HG02943 (cell line): ENCODE results near the gene SLC12A7.

Experiments used
- ATAC-seq: cut with Tn5 transposase; IDR thresholded peaks from one replicate; pipeline ENCODE4 v1.9.1; 2021; ENCODE audit warnings: mild to moderate bottlenecking, low read depth, moderate library complexity; ENCODE audit not compliant: unreplicated experiment

The SLC12A7 gene

DNA sequence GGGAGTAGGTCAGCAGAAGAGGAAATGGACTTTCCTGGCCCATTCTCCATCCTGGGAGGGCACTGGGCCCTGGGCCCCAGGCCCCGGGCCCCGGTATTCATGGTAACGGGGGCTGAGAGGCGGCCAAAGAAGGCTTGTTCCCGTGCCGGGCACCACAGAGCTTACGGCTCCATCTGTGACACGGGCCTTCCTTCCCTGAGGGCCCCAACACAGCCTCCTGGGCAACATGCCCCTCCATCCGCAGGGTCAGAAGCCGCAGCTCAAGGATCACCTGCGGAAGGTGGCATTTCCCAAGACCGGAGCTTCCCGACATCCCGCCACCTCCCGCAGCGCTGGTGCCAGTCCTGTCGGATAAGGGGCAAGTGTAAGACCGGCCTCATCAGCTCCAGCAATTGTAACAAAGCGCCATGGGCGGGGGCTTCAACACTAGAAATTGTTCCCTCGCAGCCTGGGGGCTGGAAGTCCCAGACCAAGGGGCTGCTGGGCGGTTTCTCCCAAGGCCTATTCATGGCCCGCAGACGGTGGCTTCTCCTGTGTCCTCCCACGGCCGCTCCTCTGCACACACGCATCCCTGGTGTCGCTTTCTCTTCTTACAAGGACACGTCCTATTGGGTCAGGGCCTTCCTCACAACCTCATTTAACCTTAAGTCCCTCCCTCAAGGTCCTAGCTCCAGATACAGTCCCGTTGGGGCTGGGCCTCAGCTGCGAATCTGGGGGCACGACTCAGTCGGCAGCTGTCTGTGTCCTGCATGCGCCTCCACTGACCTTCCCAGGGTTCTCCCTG lies 31.2 kb upstream of the SLC12A7 start:
- ATAC-seq, result no peak

- no peak for ATAC-seq
These were observed 30.0 kb upstream of the SLC12A7 start for GRCh38 chr5:1141834-1142233.

DNA sequence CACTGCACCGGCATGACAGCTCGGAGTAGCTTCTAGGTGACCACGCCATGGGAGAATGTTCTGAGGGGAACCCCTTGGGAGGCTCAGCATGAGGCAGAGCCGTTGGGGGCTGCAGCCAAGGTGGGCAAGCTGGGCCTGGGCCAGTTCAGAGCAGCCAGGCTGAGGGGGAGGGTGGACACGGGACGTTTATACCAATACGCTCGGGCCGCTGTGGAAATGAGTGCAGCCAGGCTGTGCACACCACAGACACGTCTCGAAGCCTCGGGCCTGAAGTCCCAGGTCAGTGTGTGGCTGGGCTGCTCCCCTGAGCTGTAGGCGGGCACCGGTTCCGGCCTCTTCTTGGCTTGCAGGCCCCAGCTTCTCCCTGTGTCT lies 28.9 kb upstream of the SLC12A7 start:
- ATAC-seq, result no peak

DNA sequence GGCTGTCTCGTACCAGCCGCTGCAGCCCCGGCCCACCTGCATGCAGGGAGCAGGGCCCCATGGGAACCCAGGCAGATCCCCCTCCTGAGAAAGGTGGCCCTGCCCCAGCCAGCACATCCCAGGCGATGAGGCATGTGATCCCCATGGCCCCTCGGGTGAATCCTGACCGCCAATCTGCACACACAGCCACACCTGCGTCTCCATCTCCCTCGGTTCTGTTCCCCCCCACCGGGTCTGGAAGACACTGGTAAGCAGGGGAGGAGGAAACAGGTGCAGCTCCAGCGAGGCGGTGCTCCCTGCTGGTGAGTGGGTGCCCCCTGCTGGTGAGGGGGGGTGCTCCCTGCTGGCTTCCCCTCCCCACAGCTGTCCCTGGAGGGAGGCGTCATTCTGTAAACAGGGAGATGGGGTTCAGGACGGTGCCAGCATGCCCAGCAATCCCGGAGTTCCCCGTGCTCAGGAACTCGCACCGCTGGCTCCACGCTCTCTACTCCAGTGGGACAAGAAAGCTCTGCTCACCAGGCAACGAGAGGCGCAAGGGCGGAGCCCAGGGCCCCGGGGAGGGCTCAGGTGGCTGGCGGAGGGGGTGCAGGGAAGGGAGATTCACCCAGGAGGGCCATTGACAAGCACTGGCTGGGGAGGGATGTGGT lies 28.4 kb upstream of the SLC12A7 start:
- no peak for ATAC-seq

- no peak for ATAC-seq
These were observed 27.7 kb upstream of the SLC12A7 start for GRCh38 chr5:1139331-1140170.

DNA sequence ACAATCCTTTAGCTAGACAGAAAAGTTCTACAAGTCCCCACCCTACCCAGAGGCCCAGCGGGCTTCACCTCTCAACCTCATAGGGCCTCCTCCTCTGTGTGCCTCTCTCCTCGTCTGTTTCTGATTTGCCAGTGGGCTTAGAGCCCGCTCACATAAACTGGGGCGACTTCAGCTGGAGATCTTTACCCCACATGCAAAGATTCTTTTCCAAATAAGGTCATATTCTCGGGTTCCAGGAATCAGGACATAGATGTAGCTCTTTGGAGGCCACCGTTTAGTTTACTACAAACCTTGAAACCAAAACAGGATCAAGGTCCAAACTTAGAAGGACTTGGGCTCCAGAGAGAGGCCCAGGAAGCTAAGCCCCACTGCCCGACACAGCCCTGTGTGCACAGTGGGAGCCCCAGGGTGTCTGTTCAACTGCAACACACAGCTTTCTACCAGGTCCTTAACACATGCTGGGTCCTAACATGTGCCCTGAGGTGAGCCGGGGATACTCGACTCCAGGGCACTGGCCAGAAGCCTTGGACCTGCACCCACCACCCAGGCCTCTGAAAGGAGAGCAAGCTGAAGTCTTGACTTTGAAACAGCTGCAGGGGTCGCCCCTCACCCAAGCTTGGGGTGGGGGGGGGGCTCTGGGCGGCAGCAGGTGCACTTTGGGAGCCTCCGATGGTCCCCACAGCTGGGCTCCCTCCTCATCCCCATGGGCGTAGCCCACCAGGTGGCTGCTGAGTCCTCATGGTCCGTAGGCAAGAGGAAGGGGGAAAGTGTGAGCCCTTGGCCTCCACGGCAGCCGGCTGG lies 26.8 kb upstream of the SLC12A7 start:
- no peak for ATAC-seq

DNA sequence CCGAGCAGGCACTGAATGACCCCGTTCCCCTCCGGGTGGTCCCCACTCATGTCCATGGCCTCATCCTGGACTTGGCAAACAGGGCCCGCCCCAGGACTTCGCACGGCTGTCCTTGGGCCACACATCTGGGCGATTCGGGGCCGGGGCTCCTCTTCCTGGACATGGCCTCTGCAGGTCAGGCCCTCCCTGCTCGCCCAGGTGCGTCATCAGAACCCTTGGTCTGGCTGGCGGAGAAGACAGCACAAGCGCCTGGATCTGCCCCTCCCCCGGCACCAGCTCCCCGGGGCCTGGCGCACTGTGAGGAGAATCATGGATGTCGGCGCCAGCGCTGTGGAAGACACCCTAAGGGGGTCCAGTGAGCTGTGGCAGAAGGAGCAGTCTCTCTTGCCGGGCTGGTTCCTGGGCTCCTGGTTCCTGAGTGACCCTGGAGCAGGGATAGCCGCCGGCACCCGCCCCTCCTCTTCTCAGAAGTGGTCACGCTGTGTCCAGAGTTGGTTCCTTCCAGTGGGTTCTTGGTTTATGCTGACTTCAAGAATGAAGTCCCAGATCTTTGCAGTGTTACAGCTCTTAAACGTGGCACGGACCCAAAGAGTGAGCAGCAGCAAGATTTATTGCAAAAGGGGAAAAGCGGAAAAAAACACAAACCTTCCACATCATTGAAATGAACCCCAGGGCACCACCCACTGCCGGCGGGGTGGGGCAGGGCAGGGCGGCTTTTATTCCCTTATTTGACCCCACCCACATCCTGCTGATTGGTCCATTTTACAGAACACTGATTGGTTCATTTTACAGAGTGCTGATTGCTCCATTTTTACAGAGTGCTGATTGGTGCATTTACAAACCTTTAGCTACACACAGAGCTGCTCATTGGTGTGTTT lies 25.9 kb upstream of the SLC12A7 start:
- ATAC-seq, result no peak

DNA sequence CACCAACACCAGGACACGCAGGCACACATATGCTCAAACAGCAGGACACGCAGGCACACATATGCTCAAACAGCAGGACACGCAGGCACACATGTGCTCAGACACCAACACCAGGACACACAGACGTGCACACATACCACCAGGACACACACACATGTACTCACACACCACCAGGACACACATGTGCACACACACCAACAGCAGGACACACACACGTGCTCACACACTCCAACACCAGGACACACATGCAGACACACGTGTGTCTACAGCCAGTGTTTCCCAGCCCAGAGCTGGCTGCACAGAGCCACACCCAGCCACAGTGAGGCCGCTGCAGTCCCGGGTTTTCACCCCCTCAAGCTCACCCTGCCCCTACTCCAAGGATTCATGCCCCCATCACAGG lies 25.0 kb upstream of the SLC12A7 start:
- ATAC-seq, result no peak

- no peak for ATAC-seq
These were observed 24.0 kb upstream of the SLC12A7 start for GRCh38 chr5:1135696-1136525.

- peak; percentile 66 for ATAC-seq
These were observed 22.6 kb upstream of the SLC12A7 start for GRCh38 chr5:1134478-1134877.

GRCh38 chr5:1133510-1134201 lies 21.8 kb upstream of the SLC12A7 start:
- ATAC-seq, result no peak

GRCh38 chr5:1133108-1133507 lies 21.2 kb upstream of the SLC12A7 start:
- ATAC-seq, result no peak

DNA sequence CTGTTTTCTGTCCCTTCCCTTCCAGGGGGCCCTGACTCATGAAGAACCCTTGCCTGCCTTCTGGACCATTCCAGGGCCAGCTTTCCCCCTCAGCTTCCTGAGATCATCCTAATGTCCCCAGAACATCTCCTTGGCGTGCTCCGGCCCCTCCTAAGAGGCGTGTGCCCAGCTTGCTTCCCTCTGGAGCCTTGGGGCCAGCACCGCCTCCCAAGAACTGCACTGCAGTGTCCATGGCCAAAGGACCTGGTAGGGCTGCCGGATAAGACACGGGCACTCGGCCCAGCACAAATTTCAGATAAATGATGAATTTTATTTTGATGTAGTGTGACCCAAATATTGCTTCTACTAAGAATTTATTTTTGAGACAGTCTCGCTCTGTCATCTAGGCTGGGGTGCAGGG lies 20.7 kb upstream of the SLC12A7 start:
- no peak for ATAC-seq

DNA sequence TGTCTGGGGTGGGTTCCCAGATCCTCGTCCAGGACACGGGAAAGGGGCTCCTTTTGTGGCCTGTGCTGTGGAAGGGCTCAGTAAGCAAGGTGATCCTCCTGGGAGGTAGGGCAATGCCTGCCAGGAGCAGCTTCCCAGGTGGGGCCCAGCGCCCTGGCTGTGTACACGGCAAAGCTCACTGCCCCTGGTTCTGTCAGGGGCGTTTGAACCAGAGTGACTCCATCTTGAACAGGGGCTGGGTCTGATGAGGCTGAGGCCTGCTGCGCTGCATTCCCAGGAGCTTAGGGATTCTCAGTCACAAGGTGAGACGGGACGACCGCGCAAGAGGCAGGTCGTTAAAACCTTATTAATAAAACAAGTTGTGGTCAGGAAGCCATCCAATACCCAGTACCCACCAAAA lies 19.9 kb upstream of the SLC12A7 start:
- ATAC-seq, result no peak

GRCh38 chr5:1131191-1131621 lies 19.3 kb upstream of the SLC12A7 start:
- ATAC-seq, result no peak

- no peak for ATAC-seq
These were observed 18.5 kb upstream of the SLC12A7 start for GRCh38 chr5:1130218-1130946.

- no peak for ATAC-seq
These were observed 17.8 kb upstream of the SLC12A7 start for GRCh38 chr5:1129711-1130055.
